Measurements from ENCODE around the gene WNK2.
"Not testable (repeated sequence)": the region's sequence is repeated elsewhere in the genome, so short reads cannot be mapped to it uniquely, and the experiment has no call there.

WNK2 gene

DNA sequence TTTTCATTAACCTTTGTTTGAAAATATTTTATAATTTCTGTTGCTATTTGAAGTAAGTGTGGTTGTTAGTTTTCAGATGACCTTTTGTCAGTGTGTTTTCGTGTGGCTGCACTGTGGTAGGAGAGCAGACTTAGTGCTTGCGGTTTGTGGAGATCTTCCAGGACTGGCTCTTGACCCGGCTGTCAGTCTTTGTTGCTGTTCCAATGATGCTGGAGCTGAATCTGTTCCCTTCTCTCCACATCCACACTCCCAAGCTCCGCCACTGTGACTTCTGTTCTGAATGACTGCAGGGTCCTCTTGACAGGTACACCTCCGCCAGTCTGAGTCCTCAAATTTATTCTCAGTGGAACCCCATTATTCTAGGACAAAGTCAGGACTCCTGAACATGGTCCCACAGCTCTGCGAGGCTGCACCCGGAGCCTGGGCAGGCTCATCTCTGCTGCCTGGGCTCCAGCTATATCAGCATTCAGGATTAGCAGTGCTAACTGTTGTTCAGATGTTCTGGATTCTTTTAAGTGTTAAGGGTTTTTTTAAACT lies 126.0 kb downstream of the WNK2 start:
- no peak for DNase-seq

- no peak for DNase-seq
Measured at GRCh38 chr9:93315118-93315517, 131.2 kb downstream of the WNK2 start.

DNA sequence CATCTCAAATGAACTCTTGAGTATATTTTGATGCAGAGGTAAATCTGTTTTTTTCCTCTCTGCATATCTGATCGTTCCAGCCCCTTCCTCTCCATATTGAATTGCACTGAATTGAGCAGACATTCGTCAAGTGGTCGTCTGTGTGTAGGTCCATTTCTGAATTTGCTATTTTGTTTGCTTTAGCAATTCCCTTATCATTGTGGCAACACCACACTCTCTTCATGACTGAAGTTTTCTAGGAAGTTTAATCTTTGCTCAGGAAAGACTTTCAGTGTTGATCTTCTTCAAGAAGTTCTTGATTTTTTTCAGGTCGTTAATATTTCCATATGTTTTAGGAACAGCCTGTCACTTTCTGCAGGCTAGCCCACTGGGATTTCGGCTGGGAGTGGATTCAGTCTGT lies 132.0 kb downstream of the WNK2 start:
- DNase-seq: no peak

DNA sequence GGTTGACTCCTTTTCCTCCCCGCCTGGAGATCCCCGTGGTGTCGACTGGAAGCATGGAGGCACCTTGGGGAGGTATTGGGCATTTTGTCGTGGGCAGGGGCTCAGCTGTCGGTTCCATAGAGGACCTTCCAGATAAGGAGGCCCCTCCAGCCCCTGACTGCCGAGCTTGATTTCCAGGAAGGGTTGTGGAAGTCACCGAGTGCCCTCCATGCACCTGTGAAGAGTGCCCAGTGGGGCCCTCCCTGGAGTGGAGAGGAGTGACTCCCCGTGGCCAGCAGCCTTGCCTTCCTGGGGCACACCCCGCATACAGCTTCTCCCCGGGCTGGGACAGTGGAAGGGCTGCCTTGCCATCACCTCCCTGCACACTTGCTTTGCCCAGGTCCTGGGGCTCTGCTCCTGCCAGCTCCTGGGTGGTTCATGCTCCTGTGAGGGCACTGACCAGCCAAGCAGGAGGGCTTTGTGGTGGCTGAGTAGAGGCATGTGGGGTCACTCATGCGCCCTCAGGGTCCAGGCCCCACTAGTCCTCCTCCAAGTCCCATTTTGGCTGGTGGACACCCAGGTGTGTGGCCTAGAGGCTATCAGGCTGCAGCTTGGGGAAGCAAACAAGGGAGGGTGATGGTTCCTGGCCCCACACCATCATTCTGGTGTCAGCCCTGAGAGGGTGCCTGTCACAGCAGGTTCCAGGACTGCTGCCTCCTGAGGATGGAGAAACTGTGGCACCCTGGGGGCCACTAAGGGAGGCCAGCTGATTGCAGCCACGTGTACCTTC lies 133.0 kb downstream of the WNK2 start:
- DNase-seq: no peak

DNA sequence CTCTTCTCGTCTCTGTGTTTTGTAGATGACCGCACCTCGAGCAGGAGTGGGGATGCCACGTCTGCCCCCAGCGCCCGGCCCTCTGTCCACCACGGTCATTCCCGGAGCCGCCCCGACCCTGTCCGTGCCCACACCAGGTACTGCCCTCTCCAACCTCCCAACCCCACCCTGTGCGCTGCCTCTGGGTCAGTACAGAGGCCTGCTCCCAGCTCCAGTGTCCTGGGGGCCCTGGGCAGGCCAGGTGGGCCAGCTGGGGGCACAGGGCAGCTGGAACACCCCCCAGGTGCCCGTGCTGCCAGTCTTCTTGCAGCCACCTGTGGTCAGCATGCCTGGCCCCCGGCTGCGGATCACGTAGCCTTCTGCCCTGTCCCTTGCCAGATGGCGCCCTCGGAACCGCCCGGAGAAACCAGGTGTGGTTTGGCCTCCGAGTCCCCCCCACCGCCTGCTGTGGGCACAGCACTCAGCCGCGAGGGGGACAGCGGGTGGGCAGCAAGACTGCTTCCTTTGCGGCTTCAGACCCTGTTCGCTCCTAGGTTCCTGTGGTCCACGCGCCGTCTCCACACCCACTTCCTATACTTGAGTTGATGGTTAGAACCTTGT lies 133.7 kb downstream of the WNK2 start:
- DNase-seq: no peak

DNA sequence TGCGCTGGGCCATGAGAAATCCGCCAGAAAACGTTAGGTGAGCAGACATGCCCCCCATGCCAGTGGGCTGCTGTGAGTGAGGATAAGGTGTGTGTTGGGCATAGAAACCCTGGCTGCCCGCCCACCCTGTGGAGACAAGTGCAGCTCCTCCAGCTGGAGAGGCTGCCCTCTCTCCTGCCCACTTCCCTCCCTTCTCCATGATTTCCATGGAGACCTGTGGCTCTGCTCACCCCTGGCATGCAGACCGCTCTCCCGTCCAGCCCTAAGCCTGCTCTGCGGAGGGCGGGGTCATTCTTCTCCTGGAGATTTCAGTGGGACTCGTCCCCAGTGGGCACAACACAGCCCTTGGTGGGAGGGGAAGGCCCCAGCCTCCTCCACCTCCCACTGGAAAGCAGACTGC lies 134.5 kb downstream of the WNK2 start:
- no peak for DNase-seq

DNA sequence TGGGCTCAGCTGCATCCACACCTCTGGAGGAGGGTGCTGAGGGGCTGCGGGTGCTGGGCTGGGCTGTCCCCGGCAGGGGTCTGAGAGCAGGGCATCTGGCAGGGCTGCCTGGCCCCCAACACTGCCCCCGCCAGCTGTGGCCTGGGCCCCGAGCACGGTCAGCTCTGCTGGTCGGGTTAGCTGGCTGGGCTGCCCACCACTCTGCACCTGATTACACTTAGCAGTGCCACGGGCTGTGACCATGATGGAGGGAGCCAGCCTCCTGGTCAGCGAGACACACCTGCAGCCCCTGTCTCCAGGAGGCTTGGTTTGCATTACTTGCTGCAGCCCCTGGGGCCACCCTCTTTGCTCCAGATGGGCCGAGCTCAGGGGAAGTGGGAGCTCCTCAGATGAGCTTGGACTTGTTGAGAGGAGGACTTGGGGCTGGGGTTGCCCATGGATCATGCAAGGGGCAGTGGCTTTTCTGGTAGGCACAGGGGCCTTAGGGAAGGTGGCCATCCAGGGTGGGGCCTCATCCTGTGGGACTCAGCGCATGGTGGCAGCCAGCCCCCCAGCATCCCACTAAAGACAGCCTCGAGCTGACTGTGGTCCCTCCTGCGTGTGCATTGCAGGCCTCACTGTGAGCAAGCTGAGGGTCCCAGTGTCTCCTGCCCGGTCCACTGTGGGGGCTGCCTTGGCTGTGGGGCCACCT lies 135.5 kb downstream of the WNK2 start:
- no peak for DNase-seq

DNA sequence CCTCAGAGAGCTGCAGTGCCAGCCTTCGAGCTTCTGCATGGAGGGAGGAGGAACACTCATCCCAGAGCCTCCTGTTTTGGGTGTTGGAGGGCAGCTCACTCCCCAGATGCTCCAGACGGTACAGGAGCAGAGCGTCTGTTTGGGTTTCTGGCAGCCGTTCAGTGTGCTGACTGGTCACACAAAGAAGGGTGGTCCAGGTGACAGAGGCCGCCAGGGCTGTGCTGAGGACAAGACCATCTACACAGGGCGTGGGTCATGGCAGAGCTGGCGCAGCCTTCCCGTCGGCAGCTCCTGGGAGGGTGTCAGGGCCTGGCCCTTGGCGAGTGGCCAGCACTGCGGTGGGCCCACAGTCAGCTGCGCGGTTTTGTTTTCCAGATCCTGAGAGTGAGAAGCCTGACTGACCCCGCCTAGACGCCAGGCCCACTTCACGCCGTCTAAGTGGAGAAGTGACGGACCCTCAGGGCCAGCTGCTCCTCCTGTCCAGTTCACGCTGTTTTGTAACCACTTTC lies 136.1 kb downstream of the WNK2 start:
- no peak for DNase-seq

- no peak for DNase-seq
Measured at GRCh38 chr9:93320591-93321219, 136.8 kb downstream of the WNK2 start.

GRCh38 chr9:93321220-93321610 lies 137.3 kb downstream of the WNK2 start:
- DNase-seq: no peak

DNA sequence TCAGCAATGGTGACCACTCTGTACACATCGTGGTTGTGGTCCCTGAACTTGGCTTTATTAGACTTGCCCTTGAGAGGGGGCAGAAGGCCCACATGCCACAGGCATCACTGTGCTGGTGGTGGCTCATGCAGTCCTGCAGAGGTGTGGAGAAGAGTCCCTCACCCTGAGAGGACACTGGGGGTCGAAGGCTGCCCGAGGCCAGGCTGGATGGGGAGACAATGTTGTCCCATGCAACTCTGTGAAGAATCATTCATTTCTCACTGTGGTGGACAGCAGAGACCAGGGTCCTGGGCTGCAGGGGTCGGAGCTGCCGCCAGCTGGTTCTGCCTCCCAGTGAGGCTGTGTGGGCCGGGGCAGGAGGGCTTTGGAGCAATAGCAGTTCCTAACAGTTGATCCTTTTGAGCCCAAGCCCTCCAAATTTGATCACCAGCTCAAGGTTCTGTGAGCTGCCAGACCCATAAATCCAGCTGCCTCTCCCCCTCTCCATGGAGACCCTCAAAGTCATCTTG lies 139.6 kb downstream of the WNK2 start:
- DNase-seq: not testable (repeated sequence)

- no peak for DNase-seq
Measured at GRCh38 chr9:93324191-93324834, 140.4 kb downstream of the WNK2 start.

GRCh38 chr9:93325307-93326035 lies 141.5 kb downstream of the WNK2 start:
- no peak for DNase-seq

GRCh38 chr9:93326056-93326455 lies 142.1 kb downstream of the WNK2 start:
- DNase-seq: no peak

- no peak for DNase-seq
Measured at GRCh38 chr9:93326654-93327053, 142.7 kb downstream of the WNK2 start.

DNA sequence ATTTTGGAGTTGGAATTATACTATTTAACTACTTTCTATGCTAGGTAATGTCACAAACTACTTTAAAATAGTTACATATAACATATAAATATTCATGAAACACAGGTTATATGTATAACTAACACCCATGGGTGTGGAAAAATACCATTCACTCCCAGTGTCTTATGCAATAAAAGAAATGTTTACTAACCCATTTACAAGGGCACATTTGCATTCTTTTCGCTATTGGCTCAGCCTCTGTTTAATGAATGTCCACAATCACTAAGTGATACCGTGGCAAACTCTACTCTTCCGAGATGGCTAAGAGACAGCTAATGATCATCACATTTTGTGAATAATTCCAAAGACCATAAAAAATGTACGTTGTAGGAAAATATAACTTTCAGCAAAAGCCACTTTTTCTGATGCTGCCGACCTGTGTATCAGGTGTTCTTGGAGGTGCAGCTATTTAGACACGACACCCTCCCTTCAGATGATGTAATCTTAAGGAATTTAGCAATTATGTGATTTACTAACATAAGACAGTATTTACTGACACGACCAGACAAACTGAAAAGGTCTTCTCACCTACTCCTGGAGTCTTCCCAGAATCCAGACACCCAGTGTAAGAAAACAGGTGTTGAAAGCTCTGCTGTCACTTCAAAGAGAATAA lies 145.8 kb downstream of the WNK2 start:
- no peak for DNase-seq

- DNase-seq: no peak
Measured at GRCh38 chr9:93332317-93332716, 148.4 kb downstream of the WNK2 start.

- no peak for DNase-seq
Measured at GRCh38 chr9:93336720-93337119, 152.8 kb downstream of the WNK2 start.

- not testable (repeated sequence) for DNase-seq
Measured at GRCh38 chr9:93338196-93338595, 154.3 kb downstream of the WNK2 start.

GRCh38 chr9:93340091-93340490 lies 156.2 kb downstream of the WNK2 start:
- DNase-seq: no peak

DNA sequence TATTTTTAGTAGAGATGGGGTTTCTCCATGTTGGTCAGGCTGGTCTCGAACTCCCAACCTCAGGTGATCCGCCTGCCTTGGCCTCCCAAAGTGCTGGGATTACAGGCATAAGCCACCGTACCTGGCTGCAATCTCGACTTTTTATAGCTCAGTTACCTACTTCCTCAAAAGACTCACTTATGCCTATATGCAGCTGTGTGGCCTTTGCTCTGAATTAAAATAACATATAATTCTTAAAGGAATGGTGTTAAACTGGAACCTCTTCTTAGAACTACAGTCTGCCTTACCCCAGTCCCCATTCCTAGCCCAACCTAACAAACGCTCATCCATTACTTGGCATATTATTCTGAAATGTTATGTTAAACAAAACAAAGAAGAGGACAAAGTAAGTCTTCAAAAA lies 157.9 kb downstream of the WNK2 start:
- not testable (repeated sequence) for DNase-seq

All from suppressor macrophage treated with lipopolysaccharide for 1 hour (primary cell).